Activated T-cell treated with anti-CD3 and anti-CD28 coated beads, Interleukin-2, amount 50 U/mL, for 24 hours (primary cell): Measurements from ENCODE around the gene IL31.

ENCODE experiments used
- DNase-seq: peaks from one replicate; pipeline ENCODE4 v3.0.0-alpha.2; 2020
- H3K27ac Mint-ChIP-seq: 2 replicates; pipeline ENCODE4 v1.8.0; 2020; ENCODE audit warnings: mild to moderate bottlenecking, mixed read lengths
- H3K27me3 Mint-ChIP-seq: 2 replicates; pipeline ENCODE4 v1.8.0; 2020; ENCODE audit warnings: mixed read lengths
- H3K36me3 Mint-ChIP-seq: 2 replicates; pipeline ENCODE4 v1.8.0; 2020; ENCODE audit warnings: low read depth, mixed read lengths
- H3K4me1 Mint-ChIP-seq: 2 replicates; pipeline ENCODE4 v1.8.0; 2020; ENCODE audit warnings: low read depth, mixed read lengths
- H3K4me3 Mint-ChIP-seq: 2 replicates; pipeline ENCODE4 v1.8.0; 2020; ENCODE audit warnings: mild to moderate bottlenecking, moderate library complexity, mixed read lengths
- H3K9me3 Mint-ChIP-seq: 2 replicates; pipeline ENCODE4 v1.8.0; 2020; ENCODE audit warnings: mixed read lengths

Gene IL31

GRCh38 chr12:122201381-122201780, 27.4 kb upstream of the IL31 start:
- no peak for DNase-seq
- no peak overlapping the region for H3K4me3 Mint-ChIP-seq
- peaks cover 41% of the 10 kb centered on the region for H3K27me3 Mint-ChIP-seq
- peaks cover under 1% of the 10 kb centered on the region for H3K36me3 Mint-ChIP-seq
- no peak overlapping the region for H3K27ac Mint-ChIP-seq
- no peaks in the 10 kb centered on the region for H3K9me3 Mint-ChIP-seq
- H3K4me1 Mint-ChIP-seq: peaks cover 23% of the 10 kb centered on the region

- DNase-seq: no peak
- Mint-ChIP-seq H3K9me3 (peaks cover 1% of the 10 kb centered on the region), H3K36me3 (no peaks in the 10 kb centered on the region), H3K4me3 (no peak overlapping the region), H3K27me3 (peaks cover 41% of the 10 kb centered on the region), H3K27ac (no peak overlapping the region), H3K4me1 (peaks cover 23% of the 10 kb centered on the region)
Measured at GRCh38 chr12:122200541-122201175, 26.6 kb upstream of the IL31 start.

GRCh38 chr12:122199484-122200355, 25.7 kb upstream of the IL31 start:
- Mint-ChIP-seq H3K4me1 (peaks cover 20% of the 10 kb centered on the region), H3K27me3 (peaks cover 36% of the 10 kb centered on the region), H3K27ac (no peak overlapping the region), H3K4me3 (no peak overlapping the region), H3K9me3 (peaks cover 7% of the 10 kb centered on the region), H3K36me3 (no peaks in the 10 kb centered on the region)
- no peak for DNase-seq

GRCh38 chr12:122197612-122197966, 23.6 kb upstream of the IL31 start:
- Mint-ChIP-seq H3K9me3 (peaks cover 7% of the 10 kb centered on the region), H3K36me3 (no peaks in the 10 kb centered on the region), H3K4me1 (peaks cover 11% of the 10 kb centered on the region), H3K27me3 (peaks cover 27% of the 10 kb centered on the region), H3K27ac (peak overlapping the region; percentile 48), H3K4me3 (no peak overlapping the region)
- no peak for DNase-seq

GRCh38 chr12:122195405-122195804, 21.4 kb upstream of the IL31 start:
- H3K4me1 Mint-ChIP-seq: peaks cover 12% of the 10 kb centered on the region
- H3K36me3 Mint-ChIP-seq: no peaks in the 10 kb centered on the region
- peaks cover 7% of the 10 kb centered on the region for H3K9me3 Mint-ChIP-seq
- DNase-seq: no peak
- H3K4me3 Mint-ChIP-seq: no peak overlapping the region
- H3K27ac Mint-ChIP-seq: no peak overlapping the region
- peaks cover 20% of the 10 kb centered on the region for H3K27me3 Mint-ChIP-seq

- no peak for DNase-seq
- H3K27ac Mint-ChIP-seq: no peak overlapping the region
- peaks cover 12% of the 10 kb centered on the region for H3K4me1 Mint-ChIP-seq
- H3K9me3 Mint-ChIP-seq: peaks cover 7% of the 10 kb centered on the region
- H3K36me3 Mint-ChIP-seq: no peaks in the 10 kb centered on the region
- no peak overlapping the region for H3K4me3 Mint-ChIP-seq
- peaks cover 15% of the 10 kb centered on the region for H3K27me3 Mint-ChIP-seq
Measured at GRCh38 chr12:122194804-122195203, 20.8 kb upstream of the IL31 start.

- no peak overlapping the region for H3K27ac Mint-ChIP-seq
- no peaks in the 10 kb centered on the region for H3K36me3 Mint-ChIP-seq
- DNase-seq: no peak
- H3K27me3 Mint-ChIP-seq: peaks cover 2% of the 10 kb centered on the region
- H3K4me3 Mint-ChIP-seq: no peak overlapping the region
- peaks cover 5% of the 10 kb centered on the region for H3K4me1 Mint-ChIP-seq
- H3K9me3 Mint-ChIP-seq: peaks cover 7% of the 10 kb centered on the region
Measured at GRCh38 chr12:122192441-122192840, 18.4 kb upstream of the IL31 start.

GRCh38 chr12:122190842-122191668, 17.0 kb upstream of the IL31 start:
- H3K4me3 Mint-ChIP-seq: no peak overlapping the region
- no peaks in the 10 kb centered on the region for H3K27me3 Mint-ChIP-seq
- H3K27ac Mint-ChIP-seq: no peak overlapping the region
- peaks cover 4% of the 10 kb centered on the region for H3K4me1 Mint-ChIP-seq
- no peaks in the 10 kb centered on the region for H3K36me3 Mint-ChIP-seq
- peak; percentile 78 for DNase-seq
- H3K9me3 Mint-ChIP-seq: peaks cover 7% of the 10 kb centered on the region

- H3K36me3 Mint-ChIP-seq: no peaks in the 10 kb centered on the region
- no peak overlapping the region for H3K27ac Mint-ChIP-seq
Measured at GRCh38 chr12:122189626-122190475, 15.8 kb upstream of the IL31 start.

GRCh38 chr12:122187466-122187865, 13.4 kb upstream of the IL31 start:
- no peaks in the 10 kb centered on the region for H3K36me3 Mint-ChIP-seq
- H3K27me3 Mint-ChIP-seq: peaks cover 18% of the 10 kb centered on the region
- H3K4me3 Mint-ChIP-seq: no peak overlapping the region
- peaks cover 11% of the 10 kb centered on the region for H3K4me1 Mint-ChIP-seq
- no peak overlapping the region for H3K27ac Mint-ChIP-seq
- no peaks in the 10 kb centered on the region for H3K9me3 Mint-ChIP-seq
- no peak for DNase-seq

More at GRCh38 chr12:122189626-122190475, 15.8 kb upstream of the IL31 start:
- Mint-ChIP-seq H3K4me1 (peaks cover 4% of the 10 kb centered on the region), H3K4me3 (no peak overlapping the region), H3K9me3 (peaks cover under 1% of the 10 kb centered on the region), H3K27me3 (peaks cover under 1% of the 10 kb centered on the region)
- DNase-seq: no peak

- no peak overlapping the region for H3K27ac Mint-ChIP-seq
- no peak for DNase-seq
- H3K36me3 Mint-ChIP-seq: no peaks in the 10 kb centered on the region
- no peaks in the 10 kb centered on the region for H3K9me3 Mint-ChIP-seq
- no peak overlapping the region for H3K4me3 Mint-ChIP-seq
- peaks cover 24% of the 10 kb centered on the region for H3K27me3 Mint-ChIP-seq
- peaks cover 7% of the 10 kb centered on the region for H3K4me1 Mint-ChIP-seq
Measured at GRCh38 chr12:122185494-122186082, 11.6 kb upstream of the IL31 start.

GRCh38 chr12:122185079-122185478, 11.1 kb upstream of the IL31 start:
- DNase-seq: no peak
- Mint-ChIP-seq H3K9me3 (no peaks in the 10 kb centered on the region), H3K36me3 (no peaks in the 10 kb centered on the region), H3K27me3 (peaks cover 24% of the 10 kb centered on the region), H3K4me1 (peaks cover 7% of the 10 kb centered on the region), H3K4me3 (no peak overlapping the region), H3K27ac (no peak overlapping the region)

GRCh38 chr12:122184517-122184916, 10.5 kb upstream of the IL31 start:
- Mint-ChIP-seq H3K36me3 (no peaks in the 10 kb centered on the region), H3K9me3 (no peaks in the 10 kb centered on the region), H3K4me1 (peaks cover 9% of the 10 kb centered on the region), H3K27me3 (peaks cover 24% of the 10 kb centered on the region), H3K4me3 (no peak overlapping the region), H3K27ac (no peak overlapping the region)
- no peak for DNase-seq

- Mint-ChIP-seq H3K4me3 (peak overlapping the region; percentile 56), H3K4me1 (peaks cover 9% of the 10 kb centered on the region), H3K9me3 (no peaks in the 10 kb centered on the region), H3K27ac (no peak overlapping the region), H3K36me3 (no peaks in the 10 kb centered on the region), H3K27me3 (peaks cover 24% of the 10 kb centered on the region)
- no peak for DNase-seq
Measured at GRCh38 chr12:122183588-122183940, 9.5 kb upstream of the IL31 start.
